HepG2 (cell line): ENCODE measurements around the gene NIPAL4.

Experiments used
- BRCA1 ChIP-seq: sonication (generic); formaldehyde crosslinking; IDR thresholded peaks from 2 replicates; pipeline ENCODE4 v1.4.0; 2020; ENCODE audit warnings: missing genetic modification reagents
- MAZ ChIP-seq, 2 experiments: sonication (generic) in 1 of 2; formaldehyde crosslinking in 1 of 2; IDR thresholded peaks; 2 replicates each; pipeline versions ENCODE4 v1.5.0 to v1.6.1; 2012 to 2020; ENCODE audit warnings: low read depth in 2 of 2, mild to moderate bottlenecking in 2 of 2, borderline replicate concordance in 1 of 2, improper control_type of control experiment in 1 of 2, low read length in 1 of 2, missing genetic modification reagents in 1 of 2, moderate library complexity in 1 of 2
- RAD21 ChIP-seq: fragments of 450-650 bp; formaldehyde crosslinking; IDR thresholded peaks from 2 replicates; pipeline ENCODE4 v1.5.0; 2020; ENCODE audit warnings: mild to moderate bottlenecking
- REXO4 ChIP-seq: sonication (generic); formaldehyde crosslinking; IDR thresholded peaks from 2 replicates; pipeline ENCODE4 v1.8.0; 2022; ENCODE audit warnings: missing genetic modification reagents, mild to moderate bottlenecking, borderline replicate concordance
- TSC22D2 ChIP-seq: sonication (generic); formaldehyde crosslinking; IDR thresholded peaks from 2 replicates; pipeline ENCODE4 v1.5.1; 2020; ENCODE audit warnings: missing genetic modification reagents, mild to moderate bottlenecking, borderline replicate concordance
- U2AF2 ChIP-seq: fragments of 200-400 bp; formaldehyde crosslinking; IDR thresholded peaks from 2 replicates; pipeline ENCODE4 v1.6.1; 2017; ENCODE audit warnings: low read depth, mild to moderate bottlenecking, low read length
- ZFP36L2 ChIP-seq: sonication (generic); formaldehyde crosslinking; IDR thresholded peaks from 2 replicates; pipeline ENCODE4 v1.4.0; 2020; ENCODE audit warnings: missing genetic modification reagents
- ZNF431 ChIP-seq: sonication (generic); formaldehyde crosslinking; IDR thresholded peaks from 2 replicates; pipeline ENCODE4 v1.9.0; 2022; ENCODE audit warnings: missing genetic modification reagents, low read depth, mild to moderate bottlenecking, borderline replicate concordance
- TF ChIP-seq, protein P1 (sequence below): sonication (generic); formaldehyde crosslinking; IDR thresholded peaks from 2 replicates; pipeline ENCODE4 v1.5.0; 2020; ENCODE audit warnings: mild to moderate bottlenecking, missing genetic modification reagents, moderate library complexity
- TF ChIP-seq, protein P2 (sequence below): sonication (generic); formaldehyde crosslinking; IDR thresholded peaks from 2 replicates; pipeline ENCODE4 v1.4.0; 2020; ENCODE audit warnings: mild to moderate bottlenecking, missing genetic modification reagents
- TF ChIP-seq, protein P3 (sequence below): sonication (generic); formaldehyde crosslinking; IDR thresholded peaks from 2 replicates; pipeline ENCODE4 v1.8.1; 2023; ENCODE audit warnings: missing genetic modification reagents, inconsistent platforms, borderline replicate concordance
- TF ChIP-seq, protein P4 (sequence below): sonication (generic); formaldehyde crosslinking; IDR thresholded peaks from 2 replicates; pipeline ENCODE4 v1.5.0; 2020; ENCODE audit warnings: mild to moderate bottlenecking, missing genetic modification reagents, borderline replicate concordance

DNA sequence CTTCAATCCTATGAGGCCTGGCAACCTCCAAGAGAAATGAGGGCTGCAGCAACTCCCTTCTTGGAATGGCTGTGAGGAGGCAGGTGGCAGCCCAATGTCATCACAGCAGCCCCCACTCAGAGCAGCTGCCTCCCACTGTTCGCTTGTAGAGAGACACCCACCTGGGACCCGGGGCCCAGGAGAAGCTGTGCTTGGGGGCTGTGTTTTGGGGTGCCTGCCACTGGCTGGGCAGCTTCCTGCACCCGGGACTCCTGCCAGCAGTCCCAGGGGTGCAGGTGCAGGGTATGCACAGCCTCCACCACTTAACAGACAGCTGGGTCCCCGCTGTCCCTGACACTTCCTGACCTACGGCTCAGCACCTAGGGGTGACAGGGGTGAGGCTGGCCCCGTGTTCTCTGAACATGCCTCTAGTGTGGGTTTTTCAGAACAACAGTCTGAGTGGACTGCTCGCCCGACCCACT lies 26.2 kb downstream of the NIPAL4 start:
- TF ChIP-seq ZFP36L2 (no peak), MAZ (IDR thresholded peaks at IDR 0.05; ENCODE audit: borderline replicate concordance, low read depth, low read length) (no peak), MAZ (CRISPR knock-in tag; IDR thresholded peaks at IDR 0.05; ENCODE audit: low read depth) (no peak), ZNF431 (CRISPR knock-in tag) (no peak), U2AF2 (no peak), RAD21 (CRISPR knock-in tag) (no peak), TSC22D2 (CRISPR knock-in tag) (no peak), BRCA1 (CRISPR knock-in tag) (no peak), REXO4 (CRISPR knock-in tag) (no peak)
- TF ChIP-seq, protein P1, sequence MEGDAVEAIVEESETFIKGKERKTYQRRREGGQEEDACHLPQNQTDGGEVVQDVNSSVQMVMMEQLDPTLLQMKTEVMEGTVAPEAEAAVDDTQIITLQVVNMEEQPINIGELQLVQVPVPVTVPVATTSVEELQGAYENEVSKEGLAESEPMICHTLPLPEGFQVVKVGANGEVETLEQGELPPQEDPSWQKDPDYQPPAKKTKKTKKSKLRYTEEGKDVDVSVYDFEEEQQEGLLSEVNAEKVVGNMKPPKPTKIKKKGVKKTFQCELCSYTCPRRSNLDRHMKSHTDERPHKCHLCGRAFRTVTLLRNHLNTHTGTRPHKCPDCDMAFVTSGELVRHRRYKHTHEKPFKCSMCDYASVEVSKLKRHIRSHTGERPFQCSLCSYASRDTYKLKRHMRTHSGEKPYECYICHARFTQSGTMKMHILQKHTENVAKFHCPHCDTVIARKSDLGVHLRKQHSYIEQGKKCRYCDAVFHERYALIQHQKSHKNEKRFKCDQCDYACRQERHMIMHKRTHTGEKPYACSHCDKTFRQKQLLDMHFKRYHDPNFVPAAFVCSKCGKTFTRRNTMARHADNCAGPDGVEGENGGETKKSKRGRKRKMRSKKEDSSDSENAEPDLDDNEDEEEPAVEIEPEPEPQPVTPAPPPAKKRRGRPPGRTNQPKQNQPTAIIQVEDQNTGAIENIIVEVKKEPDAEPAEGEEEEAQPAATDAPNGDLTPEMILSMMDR: no peak
- TF ChIP-seq, protein P2, sequence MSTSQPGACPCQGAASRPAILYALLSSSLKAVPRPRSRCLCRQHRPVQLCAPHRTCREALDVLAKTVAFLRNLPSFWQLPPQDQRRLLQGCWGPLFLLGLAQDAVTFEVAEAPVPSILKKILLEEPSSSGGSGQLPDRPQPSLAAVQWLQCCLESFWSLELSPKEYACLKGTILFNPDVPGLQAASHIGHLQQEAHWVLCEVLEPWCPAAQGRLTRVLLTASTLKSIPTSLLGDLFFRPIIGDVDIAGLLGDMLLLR (CRISPR knock-in tag): no peak
- TF ChIP-seq, protein P3, sequence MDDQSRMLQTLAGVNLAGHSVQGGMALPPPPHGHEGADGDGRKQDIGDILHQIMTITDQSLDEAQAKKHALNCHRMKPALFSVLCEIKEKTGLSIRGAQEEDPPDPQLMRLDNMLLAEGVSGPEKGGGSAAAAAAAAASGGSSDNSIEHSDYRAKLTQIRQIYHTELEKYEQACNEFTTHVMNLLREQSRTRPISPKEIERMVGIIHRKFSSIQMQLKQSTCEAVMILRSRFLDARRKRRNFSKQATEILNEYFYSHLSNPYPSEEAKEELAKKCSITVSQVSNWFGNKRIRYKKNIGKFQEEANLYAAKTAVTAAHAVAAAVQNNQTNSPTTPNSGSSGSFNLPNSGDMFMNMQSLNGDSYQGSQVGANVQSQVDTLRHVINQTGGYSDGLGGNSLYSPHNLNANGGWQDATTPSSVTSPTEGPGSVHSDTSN (CRISPR knock-in tag): no peak
- TF ChIP-seq, protein P4, sequence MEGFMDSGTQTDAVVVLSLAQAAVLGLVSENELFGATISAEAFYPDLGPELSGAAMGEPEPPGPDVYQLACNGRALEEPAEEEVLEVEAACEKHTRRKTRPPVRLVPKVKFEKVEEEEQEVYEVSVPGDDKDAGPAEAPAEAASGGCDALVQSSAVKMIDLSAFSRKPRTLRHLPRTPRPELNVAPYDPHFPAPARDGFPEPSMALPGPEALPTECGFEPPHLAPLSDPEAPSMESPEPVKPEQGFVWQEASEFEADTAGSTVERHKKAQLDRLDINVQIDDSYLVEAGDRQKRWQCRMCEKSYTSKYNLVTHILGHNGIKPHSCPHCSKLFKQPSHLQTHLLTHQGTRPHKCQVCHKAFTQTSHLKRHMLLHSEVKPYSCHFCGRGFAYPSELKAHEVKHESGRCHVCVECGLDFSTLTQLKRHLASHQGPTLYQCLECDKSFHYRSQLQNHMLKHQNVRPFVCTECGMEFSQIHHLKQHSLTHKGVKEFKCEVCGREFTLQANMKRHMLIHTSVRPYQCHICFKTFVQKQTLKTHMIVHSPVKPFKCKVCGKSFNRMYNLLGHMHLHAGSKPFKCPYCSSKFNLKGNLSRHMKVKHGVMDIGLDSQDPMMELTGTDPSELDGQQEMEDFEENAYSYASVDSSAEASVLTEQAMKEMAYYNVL (CRISPR knock-in tag): no peak
